KMS-11 (cell line): Measurements from ENCODE around the gene SAPCD2.

Experiments used
- H2AFZ ChIP-seq: fragments of 200-600 bp; sonication (generic); 2 replicates; pipeline ENCODE4 v1.6.1; 2016; ENCODE audit warnings: antibody characterized with exemption, mixed run types, low read depth
- H3K27ac ChIP-seq: fragments of 200-600 bp; sonication (generic); 2 replicates; pipeline ENCODE4 v1.6.1; 2016; ENCODE audit warnings: mild to moderate bottlenecking, mixed run types
- H3K27me3 ChIP-seq: fragments of 200-600 bp; sonication (generic); 2 replicates; pipeline ENCODE4 v1.6.1; 2017; ENCODE audit warnings: mild to moderate bottlenecking, low read depth, mixed run types, moderate library complexity; ENCODE audit not compliant: insufficient read depth
- H3K36me3 ChIP-seq: fragments of 200-600 bp; sonication (generic); 2 replicates; pipeline ENCODE4 v1.6.1; 2017; ENCODE audit warnings: mild to moderate bottlenecking, mixed run types; ENCODE audit not compliant: insufficient read depth
- H3K4me1 ChIP-seq: fragments of 200-600 bp; sonication (generic); 2 replicates; pipeline ENCODE4 v1.6.1; 2016; ENCODE audit warnings: mild to moderate bottlenecking, low read depth, mixed run types; ENCODE audit not compliant: poor library complexity, severe bottlenecking
- H3K4me2 ChIP-seq: fragments of 200-600 bp; sonication (generic); 2 replicates; pipeline ENCODE4 v1.7.0; 2016; ENCODE audit warnings: mild to moderate bottlenecking, mixed run types
- H3K4me3 ChIP-seq: fragments of 200-600 bp; sonication (generic); IDR thresholded peaks from 2 replicates; pipeline ENCODE4 v1.6.1; 2017; ENCODE audit warnings: low read depth, low read length, mixed read lengths; ENCODE audit not compliant: insufficient read depth
- H3K79me2 ChIP-seq: fragments of 200-600 bp; sonication (generic); 2 replicates; pipeline ENCODE4 v1.6.1; 2016; ENCODE audit warnings: low read depth, mixed run types; ENCODE audit not compliant: insufficient read depth
- H3K9ac ChIP-seq: fragments of 200-600 bp; sonication (generic); 2 replicates; pipeline ENCODE4 v1.6.1; 2016; ENCODE audit warnings: mild to moderate bottlenecking, mixed run types
- H4K20me1 ChIP-seq: fragments of 200-600 bp; sonication (generic); 2 replicates; pipeline ENCODE4 v1.6.1; 2016; ENCODE audit warnings: mild to moderate bottlenecking, mixed run types; ENCODE audit not compliant: insufficient read depth
- CTCF ChIP-seq: fragments of 200-600 bp; sonication (generic); conservative IDR thresholded peaks from 2 replicates; pipeline ENCODE4 v1.6.1; 2017; ENCODE audit warnings: low read depth, mild to moderate bottlenecking, antibody characterized with exemption, low read length, moderate library complexity, mixed read lengths

The SAPCD2 gene

GRCh38 chr9:137116027-137116507 is 45.7 kb upstream of the SAPCD2 start:
- Histone ChIP-seq H3K9ac (no peak overlapping the region), H3K4me1 (peaks cover 12% of the 10 kb centered on the region), H3K27me3 (peaks cover 53% of the 10 kb centered on the region), H4K20me1 (no peaks in the 10 kb centered on the region), H3K4me2 (no peak overlapping the region), H3K27ac (no peak overlapping the region), H2AFZ (no peak overlapping the region), H3K79me2 (no peaks in the 10 kb centered on the region), H3K4me3 (no peak overlapping the region), H3K36me3 (no peaks in the 10 kb centered on the region)
- no peak for TF ChIP-seq CTCF

- no peak for TF ChIP-seq CTCF
- Histone ChIP-seq H3K79me2 (no peaks in the 10 kb centered on the region), H3K4me3 (no peak overlapping the region), H3K27ac (no peak overlapping the region), H2AFZ (no peak overlapping the region), H3K36me3 (no peaks in the 10 kb centered on the region), H3K27me3 (peaks cover 48% of the 10 kb centered on the region), H3K4me1 (peaks cover 8% of the 10 kb centered on the region), H3K4me2 (no peak overlapping the region), H4K20me1 (no peaks in the 10 kb centered on the region), H3K9ac (no peak overlapping the region)
Measured at GRCh38 chr9:137115394-137116026, 45.2 kb upstream of the SAPCD2 start.

GRCh38 chr9:137114613-137115393 is 44.4 kb upstream of the SAPCD2 start, which contains the start of gene DPP7:
Gene DPP7 (minus strand): TSS chr9:137114733. CDS start chr9:137114713, 20 bp downstream.
- TF ChIP-seq CTCF: no peak
- Histone ChIP-seq H3K9ac (no peak within 1 kb of the TSS), H3K27me3 (peaks cover 42% of the 10 kb centered on the region; the same call in 1 of the 2 replicates), H3K4me1 (peaks cover 8% of the 10 kb centered on the region), H3K4me2 (peak within 1 kb of the TSS; percentile 36; the same call in 1 of the 2 replicates), H3K79me2 (no peaks in the 10 kb centered on the region), H2AFZ (peak within 1 kb of the TSS; percentile 47), H3K27ac (no peak within 1 kb of the TSS), H3K36me3 (no peaks in the 10 kb centered on the region), H4K20me1 (no peaks in the 10 kb centered on the region), H3K4me3 (no peak within 1 kb of the TSS)

DNA sequence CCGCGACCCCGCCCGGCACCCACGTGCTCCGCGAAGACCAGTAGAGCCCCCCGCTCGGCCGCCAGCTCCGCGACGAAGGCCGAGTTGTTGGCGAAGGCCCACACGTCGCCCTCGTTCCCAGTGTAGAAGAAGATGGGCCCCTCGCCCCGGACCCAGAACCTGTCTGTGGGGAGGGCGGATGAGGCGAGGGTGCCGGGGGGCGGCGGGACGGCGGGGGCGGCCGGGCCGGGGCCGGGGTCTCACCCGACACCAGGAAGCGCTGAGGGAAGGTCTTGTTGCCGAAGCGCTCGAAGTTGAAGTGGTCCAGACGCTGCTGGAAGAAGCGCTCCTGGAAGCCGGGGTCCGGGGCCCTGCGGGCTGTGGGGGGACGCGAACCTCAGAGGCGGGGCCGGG is 43.9 kb upstream of the SAPCD2 start:
- Histone ChIP-seq H3K4me1 (peaks cover 4% of the 10 kb centered on the region), H3K4me3 (no peak overlapping the region), H4K20me1 (no peaks in the 10 kb centered on the region), H3K9ac (no peak overlapping the region), H3K4me2 (no peak overlapping the region; the same call in 1 of the 2 replicates), H3K27me3 (peaks cover 36% of the 10 kb centered on the region; the same call in 1 of the 2 replicates), H3K27ac (no peak overlapping the region), H3K79me2 (no peaks in the 10 kb centered on the region), H3K36me3 (no peaks in the 10 kb centered on the region), H2AFZ (peak overlapping the region; percentile 47)
- no peak for TF ChIP-seq CTCF
